Smooth muscle cell (in vitro differentiated cells): ENCODE measurements around the gene EHD2. TPM values are rescaled to one million over a fixed set of nuclear protein-coding genes. Genes with fewer than 3 reads are reported as not detected.
"Not testable (repeated sequence)": the region's sequence is repeated elsewhere in the genome, so short reads cannot be mapped to it uniquely, and the experiment has no call there.

Source experiments
- DNase-seq: peaks from one replicate; lab custom pipeline; 2025; ENCODE audit not compliant: unreplicated experiment; lab: John Stamatoyannopoulos, UW
- H2AFZ ChIP-seq: fragments of 200-600 bp; sonication (generic); 2 replicates; pipeline ENCODE4 v1.6.0; 2016; ENCODE audit warnings: antibody characterized with exemption, low read depth, mild to moderate bottlenecking
- H3F3A ChIP-seq: fragments of 200-600 bp; sonication (generic); 2 replicates; pipeline ENCODE4 v1.6.0; 2017; ENCODE audit warnings: antibody characterized with exemption, low read depth
- H3K27ac ChIP-seq: fragments of 200-600 bp; sonication (generic); 2 replicates; pipeline ENCODE4 v1.5.1; 2016; ENCODE audit warnings: low read depth, mild to moderate bottlenecking
- H3K27me3 ChIP-seq: fragments of 200-600 bp; sonication (generic); 2 replicates; pipeline ENCODE4 v1.6.1; 2016; ENCODE audit warnings: low read depth, mild to moderate bottlenecking
- H3K36me3 ChIP-seq: fragments of 200-600 bp; sonication (generic); 2 replicates; pipeline ENCODE4 v1.5.1; 2016; ENCODE audit warnings: low read depth
- H3K4me1 ChIP-seq: fragments of 200-600 bp; sonication (generic); 2 replicates; pipeline ENCODE4 v1.5.1; 2016; ENCODE audit warnings: low read depth
- H3K4me2 ChIP-seq: fragments of 200-600 bp; sonication (generic); 2 replicates; pipeline ENCODE4 v1.6.0; 2016; ENCODE audit warnings: mild to moderate bottlenecking
- H3K4me3 ChIP-seq: fragments of 200-600 bp; sonication (generic); 2 replicates; pipeline ENCODE4 v1.5.1; 2016; ENCODE audit warnings: mild to moderate bottlenecking
- H3K79me2 ChIP-seq: fragments of 200-600 bp; sonication (generic); 2 replicates; pipeline ENCODE4 v1.6.0; 2016; ENCODE audit warnings: low read depth, mild to moderate bottlenecking
- H3K9ac ChIP-seq: fragments of 200-600 bp; sonication (generic); 2 replicates; pipeline ENCODE4 v1.6.0; 2016; ENCODE audit warnings: low read depth
- H3K9me3 ChIP-seq: fragments of 200-600 bp; sonication (generic); replicated peaks from 2 replicates; pipeline ENCODE4 v1.5.1; 2016; ENCODE audit warnings: low read depth
- H4K20me1 ChIP-seq: fragments of 200-600 bp; sonication (generic); 2 replicates; pipeline ENCODE4 v1.6.0; 2016; ENCODE audit warnings: low read depth
- WGBS: methylation state at CpG from one replicate; pipeline ENCODE4 v1.1.7; 2016; ENCODE audit warnings: low lambda C conversion rate; 5-methylcytosine and 5-hydroxymethylcytosine counted together
- polyA plus RNA-seq: library from polyadenylated mRNA; unstranded; fragments of >200 nt; fragmentation: Nextera tagmentation; extraction: Ambion mirVana; gene quantifications from 2 replicates; pipeline ENCODE4 v1.2.1, GENCODE V29; 2016
- total RNA-seq: library from RNA; depleted of rRNA; stranded (reverse); fragments of >200 nt; gene quantifications from 2 replicates; pipeline ENCODE4 v1.2.3, GENCODE V29; 2014
- TF ChIP-seq, protein P1 (sequence below): fragments of 200-600 bp; sonication (generic); IDR thresholded peaks from 2 replicates; pipeline ENCODE4 v1.5.1; 2017; ENCODE audit warnings: borderline replicate concordance, mild to moderate bottlenecking, antibody characterized with exemption; ENCODE audit not compliant: insufficient read depth, poor library complexity, severe bottlenecking

Gene EHD2
- total and polyA plus RNA-seq, 2 experiments from 2014 or later = 65.6 to 200 TPM

DNA sequence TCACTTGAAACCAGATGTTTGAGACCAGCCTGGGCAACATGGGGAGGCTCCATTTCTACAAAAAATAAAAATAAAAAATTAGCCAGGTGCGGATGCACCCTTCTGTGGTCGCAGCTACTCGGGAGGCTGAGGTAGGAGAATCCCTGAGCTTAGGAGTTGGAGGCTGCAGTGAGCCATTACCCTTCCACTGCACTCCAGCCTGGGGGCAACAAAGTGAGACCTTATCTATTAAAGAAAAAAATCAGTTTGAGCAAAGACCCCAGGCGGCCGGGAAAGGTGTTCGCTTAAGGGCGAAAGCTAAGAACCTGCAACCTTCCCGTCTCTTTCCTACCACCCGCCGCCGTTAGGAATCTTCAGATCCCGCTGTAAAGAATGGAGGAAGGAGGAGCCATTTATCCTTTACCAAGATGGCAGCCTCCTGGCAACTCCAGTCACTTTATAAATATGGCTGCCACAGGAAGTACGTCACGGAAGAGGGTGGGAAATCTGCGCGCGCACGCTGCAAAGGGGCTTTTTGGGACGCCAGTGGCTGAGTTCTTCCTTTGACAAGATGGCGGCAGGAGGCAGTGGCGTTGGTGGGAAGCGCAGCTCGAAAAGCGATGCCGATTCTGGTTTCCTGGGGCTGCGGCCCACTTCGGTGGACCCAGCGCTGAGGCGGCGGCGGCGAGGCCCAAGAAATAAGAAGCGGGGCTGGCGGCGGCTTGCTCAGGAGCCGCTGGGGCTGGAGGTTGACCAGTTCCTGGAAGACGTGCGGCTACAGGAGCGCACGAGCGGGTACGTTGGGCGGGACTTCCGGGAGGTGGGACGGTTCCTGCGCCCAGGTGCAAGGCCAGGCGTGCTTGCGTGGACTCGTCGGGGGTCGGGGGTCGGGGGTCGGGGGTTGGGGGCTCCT is 32.0 kb downstream of the EHD2 start, which contains the start of gene NOP53:
Gene NOP53, plus strand, starts transcription at position 537 of the 892 bp plus-strand sequence. Its CDS starts 14 bp downstream, at position 551.
- Histone ChIP-seq H3K4me1 (peaks cover 11% of the 10 kb centered on the region), H3K9me3 (no peaks in the 10 kb centered on the region), H3F3A (peaks cover 24% of the 10 kb centered on the region), H3K4me3 (peak within 1 kb of the TSS; percentile 100), H3K36me3 (no peaks in the 10 kb centered on the region), H3K27me3 (no peaks in the 10 kb centered on the region), H3K9ac (peak within 1 kb of the TSS; percentile 94), H4K20me1 (peaks cover 31% of the 10 kb centered on the region), H3K27ac (peak within 1 kb of the TSS; percentile 96), H3K4me2 (peak within 1 kb of the TSS; percentile 98), H2AFZ (peak within 1 kb of the TSS; percentile 94), H3K79me2 (peaks cover 37% of the 10 kb centered on the region)
- WGBS = 3% methylated on average over 53 of the region's 53 CpGs
- DNase-seq = peak; percentile 92
- TF ChIP-seq, protein P1, sequence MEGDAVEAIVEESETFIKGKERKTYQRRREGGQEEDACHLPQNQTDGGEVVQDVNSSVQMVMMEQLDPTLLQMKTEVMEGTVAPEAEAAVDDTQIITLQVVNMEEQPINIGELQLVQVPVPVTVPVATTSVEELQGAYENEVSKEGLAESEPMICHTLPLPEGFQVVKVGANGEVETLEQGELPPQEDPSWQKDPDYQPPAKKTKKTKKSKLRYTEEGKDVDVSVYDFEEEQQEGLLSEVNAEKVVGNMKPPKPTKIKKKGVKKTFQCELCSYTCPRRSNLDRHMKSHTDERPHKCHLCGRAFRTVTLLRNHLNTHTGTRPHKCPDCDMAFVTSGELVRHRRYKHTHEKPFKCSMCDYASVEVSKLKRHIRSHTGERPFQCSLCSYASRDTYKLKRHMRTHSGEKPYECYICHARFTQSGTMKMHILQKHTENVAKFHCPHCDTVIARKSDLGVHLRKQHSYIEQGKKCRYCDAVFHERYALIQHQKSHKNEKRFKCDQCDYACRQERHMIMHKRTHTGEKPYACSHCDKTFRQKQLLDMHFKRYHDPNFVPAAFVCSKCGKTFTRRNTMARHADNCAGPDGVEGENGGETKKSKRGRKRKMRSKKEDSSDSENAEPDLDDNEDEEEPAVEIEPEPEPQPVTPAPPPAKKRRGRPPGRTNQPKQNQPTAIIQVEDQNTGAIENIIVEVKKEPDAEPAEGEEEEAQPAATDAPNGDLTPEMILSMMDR = no peak

DNA sequence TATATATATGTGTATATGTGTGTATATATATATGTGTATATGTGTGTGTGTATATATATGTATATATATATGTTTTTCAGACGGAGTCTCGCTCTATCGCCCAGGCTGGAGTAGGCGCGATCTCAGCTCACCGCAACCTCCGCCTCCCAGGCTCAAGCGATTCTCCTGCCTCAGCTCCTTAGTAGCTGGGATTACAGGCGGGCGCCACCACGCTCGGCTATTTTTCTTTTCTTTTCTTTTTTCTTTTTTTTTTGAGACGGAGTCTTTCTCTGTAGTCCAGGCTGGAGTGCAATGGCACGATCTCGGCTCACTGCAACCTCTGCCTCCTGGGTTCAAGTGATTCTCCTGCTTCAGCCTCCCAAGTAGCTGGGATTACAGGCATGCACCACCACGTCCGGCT is 32.9 kb downstream of the EHD2 start:
- not testable (repeated sequence) for H3K27ac ChIP-seq, H2AFZ ChIP-seq, DNase-seq, H3K9me3 ChIP-seq, H3K27me3 ChIP-seq, H3K36me3 ChIP-seq
- H3K4me1 ChIP-seq = peaks cover 11% of the 10 kb centered on the region
- peak overlapping the region; percentile 100 for H3K4me3 ChIP-seq
- H3K79me2 ChIP-seq = peaks cover 37% of the 10 kb centered on the region
- H3K9ac ChIP-seq = peak overlapping the region; percentile 94
- 70% methylated on average over 17 of the region's 17 CpGs for WGBS
- peaks cover 40% of the 10 kb centered on the region for H4K20me1 ChIP-seq
- H3K4me2 ChIP-seq = peak overlapping the region; percentile 98
- H3F3A ChIP-seq = peaks cover 21% of the 10 kb centered on the region

DNA sequence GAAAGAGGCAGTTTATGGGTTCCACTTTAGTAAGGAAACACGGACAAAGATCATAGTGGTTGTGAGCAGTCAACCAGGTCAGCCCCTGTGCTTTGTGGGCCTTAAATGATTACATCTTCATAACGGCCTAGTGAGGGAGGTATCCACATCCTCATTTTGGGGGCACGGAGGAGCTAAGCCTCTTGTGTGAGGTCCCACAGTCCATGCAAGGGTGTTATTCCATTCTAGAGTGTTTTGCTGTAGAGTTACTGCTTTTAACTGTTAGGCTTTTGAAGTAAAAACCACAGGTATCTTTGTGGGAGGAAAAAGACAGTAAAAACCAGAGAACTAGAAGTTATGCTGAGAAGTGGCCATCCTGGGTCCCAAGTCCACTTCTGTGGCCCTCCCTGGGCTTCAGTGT is 36.1 kb downstream of the EHD2 start:
- WGBS = 94% methylated on average over 3 of the region's 3 CpGs
- H3K4me1 ChIP-seq = peaks cover 7% of the 10 kb centered on the region

DNA sequence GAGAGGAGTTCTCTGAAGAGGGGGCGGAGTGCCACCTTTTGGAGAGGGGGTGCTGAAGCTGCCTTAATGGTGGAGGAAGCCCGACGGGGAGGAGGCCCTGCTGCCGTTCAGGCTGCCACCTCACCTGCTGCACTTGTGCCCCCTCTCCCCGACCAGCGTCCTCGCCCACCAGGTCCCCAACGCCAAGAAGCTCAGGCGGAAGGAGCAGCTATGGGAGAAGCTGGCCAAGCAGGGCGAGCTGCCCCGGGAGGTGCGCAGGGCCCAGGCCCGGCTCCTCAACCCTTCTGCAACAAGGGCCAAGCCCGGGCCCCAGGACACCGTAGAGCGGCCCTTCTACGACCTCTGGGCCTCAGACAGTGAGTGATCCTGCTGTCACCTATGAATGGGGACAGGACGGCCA is 37.5 kb downstream of the EHD2 start:
- Histone ChIP-seq H3K4me3 (no peak overlapping the region), H3K27ac (no peak overlapping the region), H3K36me3 (no peaks in the 10 kb centered on the region), H4K20me1 (peaks cover 56% of the 10 kb centered on the region), H3K4me2 (no peak overlapping the region), H3K79me2 (peaks cover 34% of the 10 kb centered on the region), H3F3A (no peaks in the 10 kb centered on the region), H2AFZ (no peak overlapping the region), H3K9me3 (no peaks in the 10 kb centered on the region), H3K9ac (no peak overlapping the region), H3K4me1 (peaks cover 7% of the 10 kb centered on the region), H3K27me3 (no peaks in the 10 kb centered on the region)
- 99% methylated on average over 14 of the region's 18 CpGs for WGBS
- DNase-seq = no peak
- TF ChIP-seq, protein P1 = no peak

More for the DNA sequence above, 36.1 kb downstream of the EHD2 start:
- Histone ChIP-seq H2AFZ (no peak overlapping the region), H3K27me3 (no peaks in the 10 kb centered on the region), H3K4me2 (no peak overlapping the region), H3K27ac (no peak overlapping the region), H3K9me3 (no peaks in the 10 kb centered on the region), H3K4me3 (no peak overlapping the region), H4K20me1 (peaks cover 56% of the 10 kb centered on the region), H3K36me3 (no peaks in the 10 kb centered on the region), H3K9ac (no peak overlapping the region), H3K79me2 (peaks cover 37% of the 10 kb centered on the region), H3F3A (peaks cover 4% of the 10 kb centered on the region)
- TF ChIP-seq, protein P1 = no peak
- no peak for DNase-seq
